T1000 (cell line): ENCODE measurements around the gene RNH1.

Experiments used
- DNase-seq: peaks from one replicate; lab custom pipeline; 2025; ENCODE audit warnings: mixed read lengths; lab: John Stamatoyannopoulos, UW

RNH1 gene

GRCh38 chr11:499201-500076 is 7.6 kb downstream of the RNH1 start:
- no peak for DNase-seq

- DNase-seq, result no peak
These were observed 8.5 kb downstream of the RNH1 start for GRCh38 chr11:498297-499181.

- no peak for DNase-seq
These were observed 9.3 kb downstream of the RNH1 start for GRCh38 chr11:497565-498296.

- no peak for DNase-seq
These were observed 10.0 kb downstream of the RNH1 start for GRCh38 chr11:496834-497564.

GRCh38 chr11:495537-495931 is 11.5 kb downstream of the RNH1 start:
- DNase-seq, result no peak

GRCh38 chr11:494761-495536 is 12.1 kb downstream of the RNH1 start:
- no peak for DNase-seq

GRCh38 chr11:492427-493226 is 14.4 kb downstream of the RNH1 start:
- no peak for DNase-seq

GRCh38 chr11:491358-491757 is 15.7 kb downstream of the RNH1 start:
- no peak for DNase-seq

- no peak for DNase-seq
These were observed 16.1 kb downstream of the RNH1 start for GRCh38 chr11:490930-491260.

- no peak for DNase-seq
These were observed 16.7 kb downstream of the RNH1 start for GRCh38 chr11:490186-490929.

GRCh38 chr11:489610-490185 is 17.3 kb downstream of the RNH1 start:
- no peak for DNase-seq

- DNase-seq, result no peak
These were observed 18.1 kb downstream of the RNH1 start for GRCh38 chr11:488992-489391.

GRCh38 chr11:488579-488978 is 18.5 kb downstream of the RNH1 start:
- DNase-seq, result no peak

- DNase-seq, result no peak
These were observed 19.0 kb downstream of the RNH1 start for GRCh38 chr11:488062-488461.

GRCh38 chr11:487571-488021 is 19.4 kb downstream of the RNH1 start:
- DNase-seq, result no peak

GRCh38 chr11:486189-486588 is 20.9 kb downstream of the RNH1 start:
- DNase-seq, result no peak

GRCh38 chr11:484616-485015 is 22.4 kb downstream of the RNH1 start:
- DNase-seq, result no peak

- DNase-seq, result no peak
These were observed 27.7 kb downstream of the RNH1 start for GRCh38 chr11:479311-479710.
